ENCODE results near the gene GTF3C2.
"Not testable (repeated sequence)": the region's sequence is repeated elsewhere in the genome, so short reads cannot be mapped to it uniquely, and the experiment has no call there.

Gene GTF3C2

DNA sequence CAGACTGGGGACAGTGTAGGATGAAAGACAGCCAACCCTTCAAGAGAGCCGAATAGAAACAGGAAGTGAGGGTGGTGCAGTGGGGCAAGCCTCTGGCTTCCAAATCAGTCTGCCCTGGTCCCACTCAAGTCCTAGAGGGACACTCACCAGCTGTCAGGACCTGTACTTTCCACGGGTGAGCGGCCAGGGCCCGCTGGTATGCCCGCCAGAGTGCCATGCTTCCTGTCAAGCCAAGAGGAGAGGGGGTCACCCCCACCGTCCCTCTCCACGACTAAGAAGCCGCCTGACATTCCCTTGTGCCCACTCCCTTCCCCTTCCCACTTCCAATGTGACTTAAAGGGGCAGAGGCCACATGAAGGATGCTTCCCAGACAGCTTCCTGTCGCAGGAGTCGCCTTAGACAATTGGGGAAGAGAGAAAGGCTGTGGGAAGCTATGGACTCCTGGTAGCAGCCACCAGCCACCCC is 34.2 kb downstream of the GTF3C2 start:
- no peak for DNase-seq (ENCODE audit: low spot score)

DNA sequence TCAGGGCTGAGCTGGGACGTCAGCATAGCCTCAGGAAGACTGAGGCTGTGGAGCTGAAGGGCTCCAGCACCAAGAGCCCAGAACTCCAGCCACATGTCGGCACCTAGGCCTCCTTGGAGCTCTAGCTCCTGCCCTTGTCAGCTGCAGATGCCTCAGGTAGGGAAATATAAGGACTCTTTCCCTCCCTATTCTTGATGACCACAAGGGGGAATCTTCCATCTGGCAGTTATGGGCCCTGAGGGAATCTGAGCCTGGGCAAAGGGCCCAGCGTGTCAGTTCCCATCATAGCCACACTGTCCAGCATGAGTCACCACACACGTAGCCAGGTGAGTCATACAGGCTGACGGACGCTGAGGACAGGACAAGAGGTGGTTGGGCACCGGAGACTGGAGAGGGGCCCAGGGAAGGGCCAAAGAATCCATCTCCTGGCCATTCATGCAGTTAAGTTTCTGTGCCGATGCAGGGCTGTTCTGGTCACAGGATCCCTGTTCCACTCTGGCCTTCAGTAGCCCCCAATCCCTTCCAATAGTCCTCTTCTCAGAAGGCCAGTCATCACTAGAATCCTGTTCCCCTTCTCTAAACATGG is 35.5 kb downstream of the GTF3C2 start:
- peak; percentile 93 for DNase-seq (ENCODE audit: low spot score)

DNA sequence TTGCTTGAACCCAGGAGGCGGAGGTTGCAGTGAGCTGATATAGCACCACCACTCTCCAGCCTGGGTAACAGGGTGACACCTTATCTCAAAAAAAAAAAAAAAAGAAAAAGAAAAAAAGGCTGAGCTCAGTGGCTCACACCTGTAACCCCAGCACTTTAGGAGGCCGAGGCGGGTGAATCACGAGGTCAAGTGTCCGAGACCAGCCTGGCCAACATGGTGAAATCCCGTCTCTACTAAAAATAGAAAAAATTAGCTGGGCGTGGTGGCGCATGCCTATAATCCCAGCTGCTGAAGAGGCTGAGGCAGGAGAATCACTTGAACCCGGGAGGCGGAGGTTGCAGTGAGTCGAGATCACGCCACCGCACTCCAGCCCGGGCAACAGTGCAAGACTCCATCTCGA is 36.7 kb downstream of the GTF3C2 start:
- DNase-seq (ENCODE audit: low spot score) = not testable (repeated sequence)

DNA sequence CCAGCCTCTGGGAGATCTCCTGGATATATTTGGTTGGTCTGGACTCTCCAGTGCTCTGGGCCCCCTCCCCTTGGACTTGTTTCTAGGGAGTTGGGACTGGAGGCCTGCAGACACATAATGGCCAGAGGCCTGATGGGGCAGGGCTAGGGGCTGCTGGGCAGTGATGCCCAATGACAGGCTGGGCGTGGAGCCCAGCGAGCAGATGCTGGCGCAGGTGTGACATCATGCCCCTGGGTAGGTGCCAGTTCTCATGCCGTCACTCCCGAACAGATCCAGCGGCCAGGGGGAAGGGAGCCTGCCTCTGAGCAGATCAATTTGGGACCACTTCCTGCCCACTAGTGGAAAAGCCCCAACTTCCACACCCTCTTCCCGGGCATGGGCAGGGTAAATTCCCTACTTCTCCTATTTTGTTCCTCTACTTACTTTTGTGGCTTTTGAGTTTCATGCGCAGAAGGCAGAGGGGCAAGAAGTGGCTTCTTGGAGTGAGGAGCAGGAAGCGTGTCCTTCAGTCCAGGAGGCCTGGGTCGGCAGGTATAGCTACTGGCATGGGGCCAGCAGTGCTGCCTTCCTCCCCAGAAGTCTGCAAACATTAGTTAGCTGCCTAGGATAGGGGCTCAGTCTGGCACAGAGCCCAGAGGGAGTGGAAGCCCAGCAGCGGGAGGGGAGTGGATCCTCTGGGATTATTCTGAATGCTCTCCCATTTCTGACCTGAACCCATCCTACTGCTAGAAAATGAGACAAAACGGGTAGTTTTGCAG is 39.7 kb downstream of the GTF3C2 start:
- DNase-seq (ENCODE audit: low spot score) = no peak

DNA sequence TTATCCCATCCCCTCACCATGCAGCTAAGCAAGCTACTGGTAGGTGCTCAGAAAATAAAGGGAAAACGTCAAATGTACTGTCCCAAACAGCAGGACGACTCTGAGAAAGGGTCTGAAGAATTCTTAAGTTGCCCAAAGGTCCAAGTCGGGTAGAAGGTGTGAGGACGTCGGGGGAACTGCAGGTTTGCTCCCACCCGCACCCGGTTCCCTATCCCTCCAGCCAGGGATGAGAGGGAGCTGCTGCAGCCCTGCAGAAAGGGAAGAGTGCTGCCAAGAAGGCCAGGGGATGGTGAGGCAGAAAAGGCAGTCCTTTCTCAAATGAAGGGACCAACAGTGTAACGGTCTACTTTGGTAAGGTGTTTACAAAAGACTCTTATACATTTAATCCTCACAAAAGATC is 41.4 kb downstream of the GTF3C2 start:
- DNase-seq (ENCODE audit: low spot score) = no peak

DNA sequence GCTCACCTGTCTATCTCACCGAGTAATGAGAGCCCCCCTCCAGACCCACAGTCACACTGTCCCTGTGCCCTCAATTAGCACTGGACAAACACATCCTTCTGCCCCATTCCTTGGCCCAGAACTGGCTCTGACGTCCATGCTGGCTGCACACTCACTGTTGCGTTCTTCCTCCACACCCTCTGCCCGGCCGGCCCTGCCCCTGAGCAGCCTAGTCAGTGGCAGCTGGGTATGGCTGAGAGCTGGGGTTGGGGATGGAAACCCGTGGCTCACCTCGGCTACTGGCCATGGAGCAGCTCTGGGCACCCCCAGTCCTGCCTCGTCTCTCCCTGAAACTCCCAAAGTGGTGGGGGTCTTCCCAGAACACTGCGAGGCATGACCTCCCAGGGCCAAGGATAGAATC is 41.9 kb downstream of the GTF3C2 start:
- DNase-seq (ENCODE audit: low spot score) = no peak

DNA sequence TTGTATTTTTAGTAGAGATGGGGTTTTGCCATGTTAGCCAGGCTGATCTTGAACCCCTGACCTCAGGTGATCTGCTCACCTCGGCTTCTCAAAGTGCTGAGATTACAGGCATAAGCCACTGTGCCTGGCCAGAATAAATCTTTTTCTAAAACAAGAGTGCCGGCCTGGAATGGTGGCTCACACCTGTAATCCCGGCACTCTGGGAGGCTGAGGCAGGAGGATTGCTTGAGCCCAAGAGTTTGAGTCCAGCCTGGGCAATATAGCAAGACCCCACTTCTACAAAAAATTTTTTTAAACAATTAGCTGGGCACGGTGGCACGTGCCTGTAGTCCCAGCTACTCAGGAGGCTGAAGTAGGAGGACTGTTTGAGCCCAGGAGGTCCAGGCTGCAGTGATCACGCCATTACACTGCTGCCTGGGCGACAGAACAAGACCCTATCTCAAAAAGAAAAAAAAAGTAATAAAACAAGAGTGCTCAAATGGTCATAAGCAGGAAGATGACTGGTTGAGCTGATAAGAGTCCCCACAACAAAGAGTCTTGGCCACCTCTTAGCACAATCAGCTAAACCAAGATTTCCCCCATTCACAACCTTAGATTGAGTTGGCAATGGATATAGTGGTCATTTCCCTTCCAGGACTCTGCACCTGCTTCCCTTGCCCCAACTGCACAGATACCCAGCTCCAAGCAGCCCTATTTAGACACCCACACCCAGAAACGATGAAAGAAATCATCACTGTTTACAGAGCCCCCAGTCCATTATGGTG is 42.5 kb downstream of the GTF3C2 start:
- no peak for DNase-seq (ENCODE audit: low spot score)

DNA sequence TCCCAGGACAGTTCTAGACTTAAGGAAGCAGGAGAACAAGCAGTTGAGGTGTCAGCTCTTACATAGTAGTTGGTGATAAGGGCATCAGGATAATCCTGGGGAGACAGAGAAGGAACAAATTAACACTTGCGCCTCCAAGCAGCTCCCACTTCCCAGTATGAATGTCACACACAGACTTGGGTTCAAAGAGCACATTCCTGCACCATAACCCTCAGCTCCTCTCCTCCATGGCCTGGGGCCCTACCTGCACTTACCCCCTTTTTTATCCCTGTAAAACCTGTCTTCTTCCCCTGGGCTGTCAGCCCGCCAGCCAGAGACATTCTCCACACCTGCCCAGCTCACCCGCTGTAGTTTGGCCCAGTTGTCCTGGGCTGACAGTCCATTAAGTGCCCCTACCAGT is 44.4 kb downstream of the GTF3C2 start:
- DNase-seq (ENCODE audit: low spot score) = no peak

GRCh38 chr2:27309651-27310050 is 46.9 kb downstream of the GTF3C2 start:
- no peak for DNase-seq (ENCODE audit: low spot score)

- DNase-seq (ENCODE audit: low spot score) = peak; percentile 68
These were observed 48.1 kb downstream of the GTF3C2 start, which contains the start of gene UCN for GRCh38 chr2:27308359-27308881. TSS of gene UCN (minus strand) at chr2:27308445. CDS start at chr2:27307895, 550 bp downstream.

DNA sequence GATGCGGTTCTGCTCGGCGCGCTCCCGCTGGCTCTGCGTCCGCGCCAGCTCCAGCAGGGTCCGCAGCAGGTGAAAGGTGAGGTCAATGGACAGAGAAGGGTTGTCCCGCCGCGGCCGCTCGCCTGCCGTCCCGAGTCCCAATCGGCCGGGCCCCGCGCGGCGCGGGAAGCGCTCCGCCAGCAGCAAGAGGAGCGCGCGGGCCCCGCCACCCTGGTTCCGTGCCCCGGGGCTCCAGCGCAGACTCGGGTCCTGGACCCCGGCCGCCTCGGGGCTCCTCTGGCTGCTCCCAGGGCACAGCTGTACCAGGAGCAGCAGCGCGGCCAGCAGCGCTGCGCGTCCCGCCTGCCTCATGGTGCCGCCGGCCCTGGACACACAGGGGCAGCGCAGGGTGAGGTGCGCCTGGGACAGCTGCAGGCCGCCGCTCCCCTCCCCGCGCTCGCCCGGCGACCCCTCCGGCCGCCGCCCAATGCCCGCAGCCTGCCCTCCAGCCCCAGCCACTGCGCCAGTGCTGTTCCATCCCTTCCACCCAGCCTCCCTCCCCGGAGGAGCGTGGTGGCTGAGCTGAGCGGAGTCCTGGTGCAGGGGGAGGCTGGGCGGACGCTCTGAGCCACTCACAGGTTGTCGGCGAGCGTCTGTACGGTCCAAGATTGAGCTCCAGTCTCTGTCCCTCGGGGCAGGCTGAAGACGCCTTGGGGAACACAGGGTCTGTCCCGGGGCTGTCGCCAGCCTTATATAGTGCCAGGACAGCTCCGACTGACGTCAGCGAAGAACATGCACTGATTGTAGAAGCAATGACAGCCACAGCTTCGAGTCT is 48.8 kb downstream of the GTF3C2 start:
- no peak for DNase-seq (ENCODE audit: low spot score)

- DNase-seq (ENCODE audit: low spot score) = no peak
These were observed 49.3 kb downstream of the GTF3C2 start for GRCh38 chr2:27307287-27307544.

DNA sequence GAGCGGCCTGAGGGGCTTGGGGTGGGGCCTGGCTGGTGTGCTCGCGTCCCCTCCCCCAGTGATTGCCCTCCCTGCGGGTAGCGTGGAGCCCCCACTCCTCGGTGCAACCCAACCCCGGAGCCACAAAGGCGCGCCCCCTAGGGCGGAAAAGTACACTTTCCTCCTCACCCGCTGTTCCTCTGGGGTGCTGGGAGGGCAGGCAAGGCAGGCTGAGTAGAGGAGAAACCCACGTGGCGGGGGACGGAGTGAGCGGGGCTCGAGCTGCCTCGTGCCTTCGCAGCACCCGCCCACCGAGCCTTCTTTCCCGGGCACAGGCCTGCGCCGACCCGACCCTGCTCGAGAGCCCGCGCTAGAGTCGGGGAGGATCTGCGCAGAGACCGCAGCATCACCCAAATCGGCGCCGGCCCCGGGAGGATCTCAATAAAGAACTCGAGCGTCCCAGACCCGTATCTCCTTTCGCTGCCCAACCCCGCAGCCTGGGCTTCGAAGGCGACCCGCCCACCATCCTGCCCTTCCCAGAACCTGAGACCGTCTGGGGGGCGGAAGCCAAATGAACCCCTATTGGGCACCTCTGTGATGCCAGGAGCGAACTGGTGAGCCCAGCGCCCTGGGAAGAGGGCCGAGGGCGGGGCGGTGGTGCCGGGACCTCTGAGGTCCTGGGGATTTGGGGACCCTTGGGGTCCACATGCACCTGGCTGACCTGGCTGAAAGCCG is 49.8 kb downstream of the GTF3C2 start:
- no peak for DNase-seq (ENCODE audit: low spot score)

DNA sequence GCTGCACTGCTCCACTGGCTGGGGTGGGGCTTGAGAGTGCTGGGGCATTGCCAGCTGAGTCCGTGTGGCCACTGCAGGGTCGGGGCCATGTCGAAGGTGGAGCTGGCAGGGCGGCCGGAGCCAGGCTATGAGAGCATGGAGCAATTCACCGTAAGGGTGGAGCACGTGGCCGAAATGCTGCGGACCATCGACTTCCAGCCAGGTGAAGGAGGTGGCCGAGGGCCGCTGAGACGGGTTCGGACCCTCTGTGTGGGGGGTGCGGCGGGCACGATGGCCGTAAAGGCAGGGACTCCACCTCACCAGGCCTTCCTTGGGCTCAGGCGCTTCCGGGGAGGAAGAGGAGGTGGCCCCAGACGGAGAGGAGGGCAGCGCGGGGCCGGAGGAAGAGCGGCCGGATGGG is 50.4 kb downstream of the GTF3C2 start:
- DNase-seq (ENCODE audit: low spot score) = no peak

- DNase-seq (ENCODE audit: low spot score) = no peak
These were observed 51.0 kb downstream of the GTF3C2 start for GRCh38 chr2:27305516-27305915.

GRCh38 chr2:27304488-27305240 is 51.9 kb downstream of the GTF3C2 start:
- DNase-seq (ENCODE audit: low spot score) = no peak

DNA sequence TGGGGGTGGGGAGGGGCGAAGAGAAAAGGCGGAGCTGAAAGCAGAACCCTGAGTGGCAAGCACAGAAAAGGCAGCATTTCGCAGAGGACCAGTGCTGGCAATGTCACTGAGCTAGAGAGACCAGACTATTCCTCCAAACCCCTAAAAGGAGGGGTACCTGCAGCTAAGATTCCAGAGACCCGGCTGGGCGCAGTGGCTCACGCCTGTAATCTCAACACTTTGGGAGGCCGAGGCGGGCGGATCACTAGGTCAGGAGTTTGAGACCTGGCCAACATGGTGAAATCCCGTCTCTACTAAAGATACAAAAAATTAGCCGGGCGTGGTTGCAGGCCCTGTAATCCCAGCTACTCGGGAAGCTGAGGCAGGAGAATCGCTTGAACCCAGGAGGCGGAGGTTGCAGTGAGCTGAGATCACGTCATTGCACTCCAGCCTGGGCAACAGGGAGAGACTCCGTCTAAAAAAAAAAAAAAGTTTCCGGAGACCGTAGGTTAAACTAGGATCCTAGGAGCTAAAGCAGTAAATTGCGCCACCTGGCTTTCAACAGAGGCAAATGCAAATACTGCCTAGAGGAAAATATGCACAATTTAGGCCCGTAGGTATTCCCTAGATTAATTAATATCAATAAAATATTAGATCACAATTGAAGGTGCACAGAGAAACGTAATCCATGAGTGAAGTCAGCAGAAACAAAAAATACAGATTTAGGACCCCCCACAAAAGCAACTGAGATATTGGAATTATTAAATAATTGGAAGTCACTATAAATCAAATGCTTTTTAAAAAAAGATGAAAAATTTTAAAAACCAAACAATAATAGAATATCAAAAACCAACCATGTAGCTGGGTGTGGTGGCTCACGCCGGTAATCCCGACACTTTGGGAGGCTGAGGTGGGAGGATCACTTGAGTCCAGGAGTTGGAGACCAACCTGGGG is 53.2 kb downstream of the GTF3C2 start:
- peak; percentile 79 for DNase-seq (ENCODE audit: low spot score)

GRCh38 chr2:27300606-27301005 is 56.0 kb downstream of the GTF3C2 start:
- DNase-seq (ENCODE audit: low spot score) = not testable (repeated sequence)

DNA sequence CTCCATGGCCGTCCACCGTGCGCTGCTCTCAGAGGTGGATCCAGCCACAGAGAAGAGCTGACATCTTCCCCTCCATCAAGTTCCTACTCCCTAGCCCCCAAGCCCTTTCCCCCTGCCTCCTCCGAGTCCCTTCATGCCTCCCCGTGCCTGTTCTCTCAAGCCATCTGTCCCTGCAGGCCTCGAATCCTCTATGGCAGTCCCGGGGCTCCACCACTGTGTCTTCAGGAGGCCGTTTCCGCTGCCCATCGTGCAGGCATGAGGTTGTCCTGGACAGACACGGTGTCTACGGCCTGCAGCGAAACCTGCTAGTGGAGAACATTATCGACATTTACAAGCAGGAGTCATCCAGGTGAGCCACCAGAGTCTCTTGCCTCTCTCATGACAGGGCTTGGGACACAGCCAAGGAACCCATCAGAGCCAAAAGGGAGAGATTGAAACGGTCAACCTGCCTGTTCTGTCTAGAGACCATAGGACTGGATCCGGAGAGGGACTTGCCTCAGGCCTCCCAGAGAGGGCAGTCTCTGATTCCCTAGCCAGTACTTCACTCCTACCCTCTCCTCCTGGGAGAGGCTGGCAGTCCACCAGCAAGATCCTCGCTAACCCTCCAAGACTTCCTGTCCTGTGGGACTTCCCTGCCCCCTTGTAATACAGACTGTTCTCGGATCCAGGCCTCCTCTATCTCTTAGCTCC is 58.0 kb downstream of the GTF3C2 start:
- DNase-seq (ENCODE audit: low spot score) = no peak

All from hepatic stellate cell (primary cell).